Measurements from ENCODE around the gene UGT2A2.

Gene UGT2A2

GRCh38 chr4:69639542-69639941 lies at the start of gene UGT2A2:
UGT2A2 (minus strand) TSS chr4:69639642; CDS start chr4:69639640, 2 bp downstream.
- TF ChIP-seq GATA3 (IDR thresholded peaks at IDR 0.05; ENCODE audit: low read depth, low read length), result no peak
- TF ChIP-seq GATA2 (IDR thresholded peaks at IDR 0.05; ENCODE audit: low read depth, low read length), result no peak

GRCh38 chr4:69684804-69685203 lies 45.4 kb upstream of the UGT2A2 start:
- TF ChIP-seq GATA3 (IDR thresholded peaks at IDR 0.05; ENCODE audit: low read depth, low read length) (no peak), GATA2 (IDR thresholded peaks at IDR 0.05; ENCODE audit: low read depth, low read length) (no peak)

DNA sequence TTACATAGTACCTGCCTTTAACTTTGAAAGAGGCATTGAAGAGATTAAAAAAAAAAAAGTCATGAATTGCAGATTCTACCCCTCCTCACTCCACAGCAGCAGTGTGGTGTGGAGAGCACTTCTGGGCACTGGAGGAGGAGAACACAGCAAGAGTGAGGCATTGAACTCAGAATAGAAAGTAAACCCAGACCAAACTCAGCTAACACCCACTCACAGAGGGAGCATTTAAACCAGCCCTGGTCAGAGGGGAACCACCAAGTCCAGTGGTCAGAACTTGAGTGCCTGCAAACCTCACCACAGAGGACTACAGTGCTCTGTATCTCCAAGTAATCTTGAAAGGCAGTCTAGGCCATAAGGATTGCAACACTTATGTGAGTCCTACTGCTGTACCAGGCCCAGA lies 29.2 kb upstream of the UGT2A2 start:
- TF ChIP-seq GATA2 (IDR thresholded peaks at IDR 0.05; ENCODE audit: low read depth, low read length) (no peak), GATA3 (IDR thresholded peaks at IDR 0.05; ENCODE audit: low read depth, low read length) (no peak)

DNA sequence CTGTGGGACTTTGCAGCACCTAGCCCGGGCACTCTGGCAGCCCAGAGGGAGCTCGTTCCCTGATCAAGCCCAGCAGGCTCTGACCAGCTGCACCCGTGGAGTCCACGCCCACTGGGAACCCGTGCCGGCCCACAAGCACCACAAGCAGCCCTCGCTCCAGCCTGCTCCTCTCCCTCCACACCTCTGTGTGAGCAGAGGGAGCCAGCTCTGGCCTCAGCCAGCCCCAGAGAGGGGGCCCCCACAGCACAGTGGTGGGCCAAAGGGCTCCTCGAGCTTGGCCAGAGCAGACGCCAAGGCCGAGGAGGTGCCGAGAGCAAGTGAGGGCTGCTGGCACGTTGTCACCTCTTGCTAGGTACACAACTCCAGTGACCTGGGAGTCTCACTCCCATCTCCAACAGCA lies 18.7 kb upstream of the UGT2A2 start:
- TF ChIP-seq GATA2 (IDR thresholded peaks at IDR 0.05; ENCODE audit: low read depth, low read length) (no peak), GATA3 (IDR thresholded peaks at IDR 0.05; ENCODE audit: low read depth, low read length) (no peak)

GRCh38 chr4:69656653-69657158 lies 17.3 kb upstream of the UGT2A2 start:
- TF ChIP-seq GATA2 (IDR thresholded peaks at IDR 0.05; ENCODE audit: low read depth, low read length) (no peak), GATA3 (IDR thresholded peaks at IDR 0.05; ENCODE audit: low read depth, low read length) (no peak)

DNA sequence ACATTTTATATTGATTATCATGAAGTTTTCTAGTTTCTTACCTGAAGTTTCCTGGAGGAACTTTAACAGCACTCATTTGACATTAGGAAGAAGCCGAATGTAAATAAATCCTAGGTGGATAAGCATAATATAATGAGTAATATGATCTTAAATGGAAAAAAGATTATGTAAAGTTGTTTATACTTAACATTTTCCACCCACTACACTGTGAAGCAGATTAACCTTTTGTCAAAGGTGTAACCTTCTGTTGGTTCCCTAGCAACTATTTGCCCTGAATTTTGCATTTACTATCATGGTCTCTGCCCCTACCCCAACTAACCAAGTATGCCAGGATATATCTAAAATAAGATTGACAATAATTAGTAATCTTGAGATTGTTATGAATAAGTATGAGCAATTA lies 13.7 kb upstream of the UGT2A2 start, which contains the start of gene UGT2A1:
Gene UGT2A1 (minus strand): TSS at position 101 of the 400 bp plus-strand sequence. CDS start 5,603 bp downstream, outside the sequence.
- no peak for TF ChIP-seq GATA2 (IDR thresholded peaks at IDR 0.05; ENCODE audit: low read depth, low read length)
- no peak for TF ChIP-seq GATA3 (IDR thresholded peaks at IDR 0.05; ENCODE audit: low read depth, low read length)

GRCh38 chr4:69650872-69651271 lies 11.4 kb upstream of the UGT2A2 start:
- no peak for TF ChIP-seq GATA3 (IDR thresholded peaks at IDR 0.05; ENCODE audit: low read depth, low read length)
- no peak for TF ChIP-seq GATA2 (IDR thresholded peaks at IDR 0.05; ENCODE audit: low read depth, low read length)

DNA sequence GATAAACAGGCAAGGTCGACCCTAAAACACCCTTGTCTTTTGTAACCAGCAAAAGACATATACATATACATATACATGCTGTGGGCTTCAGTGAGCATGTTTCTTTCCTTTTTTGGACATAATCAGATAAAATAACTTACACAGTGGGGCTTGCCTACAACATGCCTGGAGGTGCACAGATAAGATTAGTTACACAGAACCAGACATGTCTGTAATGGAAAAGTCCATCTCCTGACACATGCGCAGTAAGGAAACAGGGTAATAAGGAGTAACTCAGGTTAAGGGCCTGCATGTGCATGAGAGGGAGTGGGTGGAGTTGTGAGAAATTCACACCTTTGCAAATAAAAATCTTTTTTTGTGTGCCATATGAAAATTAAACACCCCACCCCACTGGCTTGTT lies 10.2 kb upstream of the UGT2A2 start:
- TF ChIP-seq GATA2 (IDR thresholded peaks at IDR 0.05; ENCODE audit: low read depth, low read length) (peak; percentile 64; the same call in 1 of the 2 replicates), GATA3 (IDR thresholded peaks at IDR 0.05; ENCODE audit: low read depth, low read length) (peak; percentile 65; the same call in 1 of the 2 replicates)

- TF ChIP-seq GATA2 (IDR thresholded peaks at IDR 0.05; ENCODE audit: low read depth, low read length), result no peak
- TF ChIP-seq GATA3 (IDR thresholded peaks at IDR 0.05; ENCODE audit: low read depth, low read length), result no peak
Measured at GRCh38 chr4:69649207-69649606, 9.8 kb upstream of the UGT2A2 start.

DNA sequence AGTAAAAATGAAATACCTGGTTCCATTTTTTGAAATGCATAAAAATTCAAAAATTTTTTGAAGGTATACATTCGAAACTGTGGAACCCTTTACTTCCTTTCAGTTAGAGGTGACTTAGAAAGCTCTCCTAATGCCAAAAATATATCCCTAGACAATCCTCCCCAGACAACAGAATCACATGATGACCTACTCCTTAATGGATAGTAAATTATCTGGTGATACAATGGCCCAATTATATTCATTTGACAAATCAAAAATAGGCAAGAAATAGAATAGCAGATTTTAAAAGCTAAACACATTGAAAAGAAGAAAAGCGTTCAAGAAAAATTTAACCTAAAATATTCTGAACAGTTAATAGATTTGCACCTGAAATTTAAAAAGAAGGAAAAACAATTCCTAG lies 3.5 kb upstream of the UGT2A2 start:
- no peak for TF ChIP-seq GATA3 (IDR thresholded peaks at IDR 0.05; ENCODE audit: low read depth, low read length)
- no peak for TF ChIP-seq GATA2 (IDR thresholded peaks at IDR 0.05; ENCODE audit: low read depth, low read length)

DNA sequence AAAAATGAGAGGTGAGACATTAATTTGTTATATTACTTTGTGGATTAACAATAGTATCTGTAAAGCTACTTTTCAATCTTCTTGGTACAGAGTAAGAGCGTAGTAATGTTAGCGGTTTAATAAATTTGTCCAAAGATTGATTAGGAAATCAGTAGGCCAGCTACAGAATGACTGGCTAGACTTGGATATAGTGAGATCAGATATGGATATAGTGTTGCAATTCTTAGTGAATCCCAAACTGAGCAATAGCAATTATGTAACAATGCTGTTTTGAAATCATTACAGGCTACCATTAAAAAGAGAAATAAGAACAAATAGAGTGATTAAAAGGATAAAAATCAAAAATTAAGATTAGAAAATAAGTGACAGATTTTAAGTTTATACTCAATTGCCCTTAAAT lies 847 bp upstream of the UGT2A2 start:
- TF ChIP-seq GATA2 (IDR thresholded peaks at IDR 0.05; ENCODE audit: low read depth, low read length) (no peak), GATA3 (IDR thresholded peaks at IDR 0.05; ENCODE audit: low read depth, low read length) (no peak)

DNA sequence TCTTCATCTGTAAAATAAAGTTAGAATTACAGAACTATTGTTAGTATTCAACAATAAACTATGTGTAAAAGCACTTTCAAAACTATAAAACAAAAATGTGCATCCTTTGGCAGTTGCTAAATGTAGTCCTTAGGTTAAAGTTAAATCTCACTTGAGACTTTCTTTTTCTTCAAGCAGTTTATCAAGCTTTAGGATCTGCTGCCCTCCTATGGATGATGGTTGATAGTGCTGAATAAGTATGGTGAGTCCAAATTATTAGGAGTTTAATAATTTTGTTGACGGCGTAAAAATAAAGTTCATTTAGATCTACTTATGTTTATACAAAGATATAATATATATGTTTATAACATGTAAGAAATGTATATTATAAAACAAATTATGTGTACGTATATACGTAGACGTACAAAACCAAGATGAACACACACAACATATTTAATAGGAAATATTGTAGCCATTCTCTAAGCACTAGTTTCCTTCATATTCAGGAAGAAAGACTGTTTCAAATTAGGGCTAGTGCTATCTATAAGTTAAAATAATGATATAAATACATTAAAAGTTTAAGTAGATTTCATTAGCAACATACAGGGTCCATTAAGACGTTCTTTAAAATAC lies 22.3 kb downstream of the UGT2A2 start:
- TF ChIP-seq GATA2 (IDR thresholded peaks at IDR 0.05; ENCODE audit: low read depth, low read length) (no peak), GATA3 (IDR thresholded peaks at IDR 0.05; ENCODE audit: low read depth, low read length) (no peak)

- no peak for TF ChIP-seq GATA2 (IDR thresholded peaks at IDR 0.05; ENCODE audit: low read depth, low read length)
- TF ChIP-seq GATA3 (IDR thresholded peaks at IDR 0.05; ENCODE audit: low read depth, low read length), result no peak
Measured at GRCh38 chr4:69610484-69610883, 29.0 kb downstream of the UGT2A2 start.

GRCh38 chr4:69601065-69601464 lies 38.4 kb downstream of the UGT2A2 start:
- TF ChIP-seq GATA2 (IDR thresholded peaks at IDR 0.05; ENCODE audit: low read depth, low read length) (no peak), GATA3 (IDR thresholded peaks at IDR 0.05; ENCODE audit: low read depth, low read length) (no peak)

GRCh38 chr4:69600013-69600412 lies 39.4 kb downstream of the UGT2A2 start:
- TF ChIP-seq GATA3 (IDR thresholded peaks at IDR 0.05; ENCODE audit: low read depth, low read length) (no peak), GATA2 (IDR thresholded peaks at IDR 0.05; ENCODE audit: low read depth, low read length) (no peak)

All from SH-SY5Y (cell line).